HG02642 (cell line): ENCODE results near the gene FAM227B.
"Not testable (repeated sequence)": the region's sequence is repeated elsewhere in the genome, so short reads cannot be mapped to it uniquely, and the experiment has no call there.

Experiments
- ATAC-seq: cut with Tn5 transposase; IDR thresholded peaks from one replicate; pipeline ENCODE4 v1.9.1; 2021; ENCODE audit warnings: mild to moderate bottlenecking; ENCODE audit not compliant: unreplicated experiment, poor library complexity

FAM227B gene

GRCh38 chr15:49506341-49506740 is 114.3 kb downstream of the FAM227B start:
- ATAC-seq = no peak

DNA sequence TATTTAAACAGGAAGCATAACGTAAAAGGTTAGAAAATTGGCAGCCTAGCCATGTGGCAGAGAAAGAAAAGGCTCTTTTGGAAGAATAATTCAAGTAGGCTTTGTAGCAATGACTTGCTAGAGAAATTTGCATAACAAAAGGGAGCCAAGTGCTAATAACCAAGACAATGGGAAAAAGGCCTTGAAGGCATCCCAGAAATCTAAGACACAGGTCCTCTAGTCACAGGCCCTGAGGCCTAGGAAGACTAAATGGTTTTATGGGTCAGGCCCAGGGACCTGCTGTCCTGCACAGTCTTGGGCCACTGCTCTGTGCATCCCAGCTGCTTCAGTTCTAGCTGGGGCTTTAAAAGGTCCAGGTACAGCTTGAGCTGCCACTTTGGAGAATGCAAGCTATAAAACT is 119.0 kb downstream of the FAM227B start:
- no peak for ATAC-seq

DNA sequence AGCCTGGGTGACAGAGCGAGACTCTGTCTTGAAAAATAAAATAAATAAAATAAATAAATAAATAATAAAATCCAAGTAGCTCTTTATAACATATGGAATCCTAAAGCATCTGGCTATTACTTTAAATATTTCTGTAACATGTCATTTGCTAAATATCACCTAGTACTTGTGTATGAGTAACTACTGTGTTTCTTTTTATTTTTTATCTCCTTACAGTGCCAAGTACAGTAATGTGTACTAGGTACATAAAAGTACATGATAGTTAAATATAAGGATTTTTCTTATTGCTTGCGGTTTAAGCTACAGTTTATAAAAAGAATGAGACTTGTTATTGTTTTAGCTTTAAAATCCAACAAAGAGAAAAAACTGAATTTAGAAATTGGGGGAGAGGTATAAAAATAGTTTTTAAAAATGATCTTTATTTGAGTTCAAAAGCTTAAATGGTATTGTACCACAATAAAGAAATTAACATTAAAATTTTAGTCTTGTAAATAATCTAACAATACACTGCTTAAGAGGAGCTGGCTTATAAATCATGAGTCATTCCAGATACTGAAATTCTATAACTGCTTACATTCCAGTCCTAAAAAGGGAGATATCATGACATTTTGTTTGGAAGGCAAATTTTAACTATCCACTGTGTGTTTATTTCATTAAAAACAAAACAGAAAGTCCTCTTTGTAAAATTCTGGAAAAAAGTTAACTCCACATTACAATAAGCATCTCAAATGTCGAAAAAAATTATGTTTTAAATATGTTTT is 124.4 kb downstream of the FAM227B start:
- ATAC-seq = no peak

DNA sequence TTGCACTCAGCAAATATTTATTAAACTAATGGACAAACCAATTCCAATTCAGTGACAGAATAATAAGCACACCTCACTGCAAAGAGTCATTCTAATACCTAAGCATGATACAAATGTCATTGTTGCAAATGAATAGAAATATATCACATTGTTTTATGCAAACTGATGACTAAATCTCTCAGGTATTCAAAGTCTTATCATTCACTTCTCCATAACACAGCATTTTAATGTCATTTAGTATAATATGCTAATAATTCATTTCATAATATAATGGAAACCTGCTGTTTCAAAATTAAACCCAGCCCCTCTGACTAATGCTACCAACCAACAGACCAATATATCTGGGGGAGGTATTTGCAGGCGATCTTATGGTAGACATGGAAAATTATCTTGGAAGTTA is 125.8 kb downstream of the FAM227B start:
- ATAC-seq = no peak

DNA sequence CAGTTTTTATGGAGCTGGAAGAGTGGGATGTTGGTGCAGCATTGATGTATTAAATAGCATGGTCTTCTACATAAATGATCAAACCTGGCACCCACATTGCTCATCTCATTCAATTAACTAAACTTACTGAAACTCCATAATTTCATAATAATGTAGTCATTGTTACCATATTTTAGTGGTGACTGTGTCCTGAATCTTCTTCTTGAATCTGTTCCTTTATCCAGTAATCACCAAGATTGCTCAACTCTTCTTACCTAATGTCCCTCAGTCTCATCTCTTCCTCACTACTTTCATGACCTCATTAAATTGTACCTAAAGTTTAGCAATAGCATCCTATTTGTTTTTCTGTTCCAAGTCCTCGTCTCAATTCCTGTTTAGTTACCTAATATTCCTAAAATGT is 127.8 kb downstream of the FAM227B start:
- ATAC-seq = no peak

DNA sequence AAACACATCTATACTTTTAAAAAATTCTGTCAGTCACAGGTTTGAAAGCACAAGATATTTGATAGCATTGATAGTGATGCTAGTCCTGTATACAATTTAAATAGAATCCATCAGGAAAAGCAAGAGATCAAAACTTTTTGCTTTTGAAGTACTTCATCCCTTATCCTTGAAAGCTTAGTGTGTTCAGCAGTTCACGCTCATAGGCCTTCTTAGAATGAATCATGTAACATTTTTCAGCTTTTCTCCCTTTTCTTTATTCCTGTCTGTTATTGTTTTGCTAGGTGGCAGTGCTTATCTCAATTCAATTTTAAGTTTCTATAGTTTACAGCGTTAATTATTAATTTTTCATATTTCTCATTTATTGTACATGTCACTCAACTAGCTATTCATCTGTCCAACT is 128.5 kb downstream of the FAM227B start:
- ATAC-seq = no peak

GRCh38 chr15:49490966-49491365 is 129.7 kb downstream of the FAM227B start:
- ATAC-seq = no peak

DNA sequence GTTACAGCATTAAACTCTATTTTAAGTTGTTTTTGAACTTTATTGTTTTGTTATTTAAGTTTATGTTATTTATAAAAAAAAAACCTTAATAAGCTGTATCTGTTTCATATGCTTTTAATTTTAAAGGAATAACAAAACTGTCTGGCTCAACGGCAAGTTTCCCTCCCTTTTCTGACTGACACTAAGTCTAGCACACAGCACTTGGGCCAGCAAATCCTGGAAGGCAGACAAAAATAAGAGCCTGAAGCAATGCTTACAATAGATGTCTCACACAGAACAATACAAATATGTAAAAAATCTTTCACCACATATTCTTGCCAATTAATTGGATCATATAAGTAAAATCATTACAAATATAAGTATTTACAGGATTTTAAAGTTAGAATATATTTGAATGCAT is 135.2 kb downstream of the FAM227B start:
- not testable (repeated sequence) for ATAC-seq

DNA sequence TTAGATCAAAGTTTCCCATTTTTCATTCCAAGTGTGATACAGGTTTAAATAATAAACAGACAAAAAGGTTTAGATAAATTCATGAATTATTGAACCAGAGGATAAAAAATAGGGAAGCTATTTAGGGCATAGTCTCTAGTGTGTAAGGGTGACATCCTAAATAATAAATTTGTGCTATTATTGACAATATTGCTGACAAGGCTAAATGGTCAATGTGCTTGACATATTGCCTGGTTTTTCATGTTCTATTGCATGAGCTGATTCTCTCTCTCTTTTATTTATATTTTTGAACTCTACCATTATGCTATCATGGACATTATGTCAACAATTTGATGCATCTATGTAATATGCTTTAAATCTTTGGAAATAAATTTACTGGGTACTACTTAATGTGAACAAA is 141.6 kb downstream of the FAM227B start:
- ATAC-seq = not testable (repeated sequence)

- not testable (repeated sequence) for ATAC-seq
Measured at GRCh38 chr15:49478021-49478420, 142.6 kb downstream of the FAM227B start.

- ATAC-seq = no peak
Measured at GRCh38 chr15:49473031-49473430, 147.6 kb downstream of the FAM227B start.

DNA sequence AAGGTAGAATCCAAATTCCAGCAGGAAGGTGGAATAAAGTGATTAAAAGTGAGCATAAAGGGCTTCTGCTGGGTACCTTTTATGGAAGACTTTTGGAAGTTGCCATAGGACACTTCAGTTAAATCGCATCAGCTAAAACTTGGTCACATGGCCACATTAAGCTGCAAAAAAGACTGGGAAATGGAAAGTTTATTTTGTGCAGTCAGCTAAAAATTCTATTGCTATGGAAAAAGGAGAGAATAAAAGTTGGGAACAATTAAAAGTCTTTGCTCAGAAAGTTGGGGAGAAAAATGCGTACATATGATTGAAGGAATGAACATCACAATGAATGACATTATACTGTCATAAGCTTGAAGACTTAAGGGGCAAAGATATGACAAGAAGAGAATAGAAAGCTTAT is 148.3 kb downstream of the FAM227B start:
- ATAC-seq = no peak

GRCh38 chr15:49471733-49472132 is 148.9 kb downstream of the FAM227B start:
- peak; percentile 60 for ATAC-seq

DNA sequence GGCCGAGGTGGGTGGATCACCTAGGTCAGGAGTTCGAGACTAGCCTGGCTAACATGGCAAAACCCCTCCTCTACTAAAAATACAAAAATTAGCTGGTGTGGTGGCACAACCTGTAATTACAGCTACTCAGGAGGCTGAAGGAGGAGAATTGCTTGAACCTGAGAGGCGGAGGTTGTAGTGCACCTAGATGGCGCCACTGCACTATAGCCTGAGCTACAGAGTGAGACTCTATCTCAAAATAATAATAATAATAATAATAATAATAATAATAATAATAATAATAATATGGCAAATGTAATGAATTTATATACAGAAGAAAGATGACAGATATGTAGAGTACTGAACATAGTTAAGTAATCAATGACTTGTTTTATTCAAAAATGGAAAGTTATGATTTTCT is 149.4 kb downstream of the FAM227B start:
- not testable (repeated sequence) for ATAC-seq

- no peak for ATAC-seq
Measured at GRCh38 chr15:49468481-49468839, 152.2 kb downstream of the FAM227B start.

DNA sequence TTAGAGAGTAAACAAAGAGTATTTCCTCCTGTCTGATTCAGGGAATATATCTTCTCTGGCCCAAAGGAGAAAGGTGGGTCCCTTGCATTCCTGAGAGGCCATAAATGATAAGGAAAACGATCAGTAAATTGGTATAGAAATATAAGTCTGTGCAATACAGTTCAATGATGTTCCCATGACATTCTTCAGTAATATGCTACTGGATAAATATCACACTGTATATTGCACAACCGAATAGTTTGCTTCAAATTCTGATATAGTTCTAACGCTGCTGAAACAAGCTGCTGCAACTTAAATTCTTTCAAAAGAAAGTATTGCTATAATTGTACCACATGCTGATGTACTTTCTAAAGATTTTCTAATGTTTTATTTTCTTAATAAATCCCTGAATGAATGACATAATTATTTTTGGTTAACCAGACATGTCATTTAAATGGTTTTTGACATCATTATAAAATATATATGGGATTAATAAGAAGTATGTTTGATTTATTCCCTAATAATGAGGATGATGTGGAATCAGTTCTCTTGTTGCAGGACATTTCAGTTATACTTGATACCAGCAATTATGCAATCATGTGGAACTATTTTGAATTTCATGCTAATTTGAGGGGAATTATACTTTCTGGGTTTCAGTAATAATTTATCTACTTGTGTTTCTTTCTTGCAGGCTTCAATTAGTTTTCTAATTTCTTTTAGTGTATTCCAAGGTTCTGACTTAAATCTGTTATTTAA is 152.7 kb downstream of the FAM227B start:
- no peak for ATAC-seq

DNA sequence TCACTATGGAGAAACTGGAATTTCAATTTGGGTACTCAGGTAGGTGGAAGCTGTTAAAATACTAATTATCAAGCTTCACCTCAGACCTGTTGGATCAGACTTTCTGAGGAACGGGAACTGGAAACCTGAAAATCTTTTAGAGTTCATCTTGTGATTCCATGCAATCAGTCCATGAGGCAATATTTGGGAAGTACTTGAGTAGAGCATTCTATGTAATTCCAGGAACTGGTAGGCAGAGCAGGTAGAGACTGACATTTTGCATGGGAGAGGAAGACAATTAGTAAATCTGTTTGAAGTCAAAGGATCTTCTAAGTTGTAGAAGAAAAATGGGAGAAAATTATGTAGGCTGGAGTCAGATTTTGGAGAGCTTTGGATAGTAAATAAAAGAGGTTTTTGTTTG is 154.5 kb downstream of the FAM227B start:
- ATAC-seq = no peak

GRCh38 chr15:49464522-49464921 is 156.1 kb downstream of the FAM227B start:
- ATAC-seq = no peak

GRCh38 chr15:49462232-49462844 is 158.3 kb downstream of the FAM227B start:
- ATAC-seq = no peak

- no peak for ATAC-seq
Measured at GRCh38 chr15:49460411-49460941, 160.1 kb downstream of the FAM227B start.

GRCh38 chr15:49458145-49458544 is 162.5 kb downstream of the FAM227B start:
- no peak for ATAC-seq
